Measurements from ENCODE around the gene CTDSPL. TPM values are rescaled to one million over a fixed set of nuclear protein-coding genes. Genes with fewer than 3 reads are reported as not detected.

Gene CTDSPL
- total and polyA plus RNA-seq, 2 of the 13 experiments (the other 11 are each of a cell fraction or from before 2014, with no cell fraction given): 26.1 to 142 TPM

GRCh38 chr3:37986479-37987314, 125.0 kb downstream of the CTDSPL start (continued):
- TF ChIP-seq, protein P1, sequence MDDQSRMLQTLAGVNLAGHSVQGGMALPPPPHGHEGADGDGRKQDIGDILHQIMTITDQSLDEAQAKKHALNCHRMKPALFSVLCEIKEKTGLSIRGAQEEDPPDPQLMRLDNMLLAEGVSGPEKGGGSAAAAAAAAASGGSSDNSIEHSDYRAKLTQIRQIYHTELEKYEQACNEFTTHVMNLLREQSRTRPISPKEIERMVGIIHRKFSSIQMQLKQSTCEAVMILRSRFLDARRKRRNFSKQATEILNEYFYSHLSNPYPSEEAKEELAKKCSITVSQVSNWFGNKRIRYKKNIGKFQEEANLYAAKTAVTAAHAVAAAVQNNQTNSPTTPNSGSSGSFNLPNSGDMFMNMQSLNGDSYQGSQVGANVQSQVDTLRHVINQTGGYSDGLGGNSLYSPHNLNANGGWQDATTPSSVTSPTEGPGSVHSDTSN (CRISPR knock-in tag; IDR thresholded peaks at IDR 0.05; ENCODE audit: borderline replicate concordance): no peak
- TF ChIP-seq RXRA (CRISPR knock-in tag; IDR thresholded peaks at IDR 0.05) (no peak; the same call in 1 of the 2 replicates), TEAD2 (CRISPR knock-in tag; IDR thresholded peaks at IDR 0.05) (no peak), ARNTL (CRISPR knock-in tag; IDR thresholded peaks at IDR 0.05) (no peak), GTF2F1 (IDR thresholded peaks at IDR 0.05; ENCODE audit: low read length) (no peak), ZNF251 (CRISPR knock-in tag; IDR thresholded peaks at IDR 0.05) (no peak), MEIS1 (CRISPR knock-in tag; IDR thresholded peaks at IDR 0.05; ENCODE audit: borderline replicate concordance) (no peak)
- TF ChIP-seq, protein P2, sequence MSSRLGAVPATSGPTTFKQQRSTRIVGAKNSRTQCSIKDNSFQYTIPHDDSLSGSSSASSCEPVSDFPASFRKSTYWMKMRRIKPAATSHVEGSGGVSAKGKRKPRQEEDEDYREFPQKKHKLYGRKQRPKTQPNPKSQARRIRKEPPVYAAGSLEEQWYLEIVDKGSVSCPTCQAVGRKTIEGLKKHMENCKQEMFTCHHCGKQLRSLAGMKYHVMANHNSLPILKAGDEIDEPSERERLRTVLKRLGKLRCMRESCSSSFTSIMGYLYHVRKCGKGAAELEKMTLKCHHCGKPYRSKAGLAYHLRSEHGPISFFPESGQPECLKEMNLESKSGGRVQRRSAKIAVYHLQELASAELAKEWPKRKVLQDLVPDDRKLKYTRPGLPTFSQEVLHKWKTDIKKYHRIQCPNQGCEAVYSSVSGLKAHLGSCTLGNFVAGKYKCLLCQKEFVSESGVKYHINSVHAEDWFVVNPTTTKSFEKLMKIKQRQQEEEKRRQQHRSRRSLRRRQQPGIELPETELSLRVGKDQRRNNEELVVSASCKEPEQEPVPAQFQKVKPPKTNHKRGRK (CRISPR knock-in tag; IDR thresholded peaks at IDR 0.05): no peak
- TF ChIP-seq, protein P3, sequence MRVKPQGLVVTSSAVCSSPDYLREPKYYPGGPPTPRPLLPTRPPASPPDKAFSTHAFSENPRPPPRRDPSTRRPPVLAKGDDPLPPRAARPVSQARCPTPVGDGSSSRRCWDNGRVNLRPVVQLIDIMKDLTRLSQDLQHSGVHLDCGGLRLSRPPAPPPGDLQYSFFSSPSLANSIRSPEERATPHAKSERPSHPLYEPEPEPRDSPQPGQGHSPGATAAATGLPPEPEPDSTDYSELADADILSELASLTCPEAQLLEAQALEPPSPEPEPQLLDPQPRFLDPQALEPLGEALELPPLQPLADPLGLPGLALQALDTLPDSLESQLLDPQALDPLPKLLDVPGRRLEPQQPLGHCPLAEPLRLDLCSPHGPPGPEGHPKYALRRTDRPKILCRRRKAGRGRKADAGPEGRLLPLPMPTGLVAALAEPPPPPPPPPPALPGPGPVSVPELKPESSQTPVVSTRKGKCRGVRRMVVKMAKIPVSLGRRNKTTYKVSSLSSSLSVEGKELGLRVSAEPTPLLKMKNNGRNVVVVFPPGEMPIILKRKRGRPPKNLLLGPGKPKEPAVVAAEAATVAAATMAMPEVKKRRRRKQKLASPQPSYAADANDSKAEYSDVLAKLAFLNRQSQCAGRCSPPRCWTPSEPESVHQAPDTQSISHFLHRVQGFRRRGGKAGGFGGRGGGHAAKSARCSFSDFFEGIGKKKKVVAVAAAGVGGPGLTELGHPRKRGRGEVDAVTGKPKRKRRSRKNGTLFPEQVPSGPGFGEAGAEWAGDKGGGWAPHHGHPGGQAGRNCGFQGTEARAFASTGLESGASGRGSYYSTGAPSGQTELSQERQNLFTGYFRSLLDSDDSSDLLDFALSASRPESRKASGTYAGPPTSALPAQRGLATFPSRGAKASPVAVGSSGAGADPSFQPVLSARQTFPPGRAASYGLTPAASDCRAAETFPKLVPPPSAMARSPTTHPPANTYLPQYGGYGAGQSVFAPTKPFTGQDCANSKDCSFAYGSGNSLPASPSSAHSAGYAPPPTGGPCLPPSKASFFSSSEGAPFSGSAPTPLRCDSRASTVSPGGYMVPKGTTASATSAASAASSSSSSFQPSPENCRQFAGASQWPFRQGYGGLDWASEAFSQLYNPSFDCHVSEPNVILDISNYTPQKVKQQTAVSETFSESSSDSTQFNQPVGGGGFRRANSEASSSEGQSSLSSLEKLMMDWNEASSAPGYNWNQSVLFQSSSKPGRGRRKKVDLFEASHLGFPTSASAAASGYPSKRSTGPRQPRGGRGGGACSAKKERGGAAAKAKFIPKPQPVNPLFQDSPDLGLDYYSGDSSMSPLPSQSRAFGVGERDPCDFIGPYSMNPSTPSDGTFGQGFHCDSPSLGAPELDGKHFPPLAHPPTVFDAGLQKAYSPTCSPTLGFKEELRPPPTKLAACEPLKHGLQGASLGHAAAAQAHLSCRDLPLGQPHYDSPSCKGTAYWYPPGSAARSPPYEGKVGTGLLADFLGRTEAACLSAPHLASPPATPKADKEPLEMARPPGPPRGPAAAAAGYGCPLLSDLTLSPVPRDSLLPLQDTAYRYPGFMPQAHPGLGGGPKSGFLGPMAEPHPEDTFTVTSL (CRISPR knock-in tag; IDR thresholded peaks at IDR 0.05; ENCODE audit: borderline replicate concordance): no peak
- TF ChIP-seq, protein P4, sequence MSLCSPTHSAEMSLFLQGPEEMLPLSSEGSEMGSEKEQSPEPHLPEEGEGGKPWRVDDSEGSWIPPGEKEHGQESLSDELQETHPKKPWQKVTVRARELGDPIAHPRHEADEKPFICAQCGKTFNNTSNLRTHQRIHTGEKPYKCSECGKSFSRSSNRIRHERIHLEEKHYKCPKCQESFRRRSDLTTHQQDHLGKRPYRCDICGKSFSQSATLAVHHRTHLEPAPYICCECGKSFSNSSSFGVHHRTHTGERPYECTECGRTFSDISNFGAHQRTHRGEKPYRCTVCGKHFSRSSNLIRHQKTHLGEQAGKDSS (CRISPR knock-in tag; IDR thresholded peaks at IDR 0.05; ENCODE audit: borderline replicate concordance, low read depth): no peak

Data from HepG2 (cell line).